Stimulated activated CD4-positive, alpha-beta T cell treated with anti-CD3 and anti-CD28 coated beads, Interleukin-2, amount 100 ng/mL, for 24 hours (primary cell): ENCODE measurements around the gene WFIKKN2.

ENCODE experiments used
- DNase-seq, 2 donors: peaks; one replicate each; pipeline ENCODE4 v3.0.0-alpha.2; 2020

Gene WFIKKN2

DNA sequence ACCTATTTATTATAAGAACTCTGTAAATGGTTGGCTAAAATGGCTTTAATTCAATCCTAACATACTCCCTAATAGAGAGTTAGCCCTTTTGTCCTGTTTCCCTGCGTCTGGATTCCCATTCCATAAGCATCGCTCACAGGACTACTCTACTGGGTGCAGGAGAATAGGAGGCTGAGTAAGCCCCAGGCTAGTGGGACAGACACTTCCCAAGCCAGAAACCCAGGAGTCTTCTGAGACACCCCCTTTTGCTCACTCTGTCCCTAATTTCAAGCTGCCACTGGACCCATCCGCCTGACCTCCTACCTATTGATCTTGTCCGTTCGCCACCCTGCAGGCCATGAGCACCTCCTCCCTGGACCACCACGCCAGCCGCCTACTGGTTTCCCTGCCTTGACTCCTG, 47.5 kb downstream of the WFIKKN2 start:
- no peak for DNase-seq

- DNase-seq = no peak
Measured at GRCh38 chr17:50883850-50884438, 48.6 kb downstream of the WFIKKN2 start.

- no peak for DNase-seq
Measured at GRCh38 chr17:50884439-50885311, 49.3 kb downstream of the WFIKKN2 start.

DNA sequence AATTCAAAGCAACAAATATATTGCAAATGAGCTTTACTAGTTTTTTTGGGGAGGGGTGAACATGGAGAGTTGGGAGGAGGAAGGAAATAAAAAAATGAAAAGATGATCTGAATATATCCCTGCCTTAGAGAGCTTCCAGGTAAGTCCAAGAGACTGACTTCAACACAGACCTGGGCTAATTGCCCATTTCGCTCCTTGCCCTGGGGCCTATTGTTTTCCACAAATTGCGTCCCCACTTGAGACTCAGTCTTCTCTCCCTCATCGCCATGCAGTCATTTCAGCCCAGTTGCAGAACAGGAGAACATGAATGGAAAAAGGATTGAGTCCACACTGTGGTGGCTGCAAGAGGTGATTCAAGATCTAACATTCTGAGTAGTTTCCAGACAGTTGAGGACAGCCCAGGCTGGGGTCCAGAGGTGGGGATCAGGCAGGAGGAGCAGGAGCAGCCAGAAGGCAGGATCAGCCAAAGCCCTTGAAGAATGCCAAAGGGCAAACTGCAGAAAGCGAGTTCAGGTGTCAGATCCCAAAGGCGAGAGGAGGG, 52.4 kb downstream of the WFIKKN2 start:
- DNase-seq = no peak

GRCh38 chr17:50889528-50890118, 54.2 kb downstream of the WFIKKN2 start:
- DNase-seq = no peak

DNA sequence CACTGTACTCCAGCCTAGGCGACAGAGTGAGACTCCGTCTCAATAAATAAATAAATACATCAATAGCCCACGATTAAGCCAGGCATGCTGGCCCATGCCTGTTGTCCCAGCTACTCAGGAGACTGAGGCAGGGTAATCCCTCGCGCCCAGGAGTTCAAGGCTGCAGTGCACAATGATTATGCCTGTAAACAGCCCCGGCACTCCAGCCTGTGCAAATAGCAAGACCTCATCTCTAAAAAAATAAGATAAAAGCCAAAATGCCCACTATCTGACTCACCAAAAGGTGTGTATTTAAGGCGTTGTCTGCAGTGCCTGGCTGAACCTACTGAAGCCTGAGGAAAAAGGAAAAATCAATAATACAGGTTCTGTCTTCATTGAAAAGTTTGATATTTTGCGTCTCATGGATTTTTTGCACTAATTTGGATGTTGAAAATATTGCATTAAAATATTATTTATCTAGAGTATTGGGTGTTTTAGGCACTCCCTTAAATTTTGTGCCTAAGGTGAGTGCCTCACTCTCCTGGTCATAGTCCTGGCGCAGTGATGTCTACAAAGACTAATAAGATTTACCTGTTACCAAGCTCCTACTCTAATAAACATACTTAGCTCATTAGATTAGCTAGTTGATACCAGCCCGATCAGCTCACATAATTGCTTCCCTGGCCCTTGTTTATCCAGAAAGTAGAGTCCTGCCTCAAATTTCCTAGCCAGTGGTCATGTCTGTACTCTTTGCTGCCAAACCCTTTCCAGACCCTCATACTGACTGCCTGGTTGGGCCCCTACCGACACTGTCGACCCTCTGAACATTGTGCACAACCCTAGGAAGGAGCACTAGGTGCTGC, 55.5 kb downstream of the WFIKKN2 start:
- DNase-seq = no peak

GRCh38 chr17:50891577-50891989, 56.2 kb downstream of the WFIKKN2 start:
- no peak for DNase-seq
